Measurements from ENCODE around the gene FBXL13.
"Not testable (repeated sequence)": the region's sequence is repeated elsewhere in the genome, so short reads cannot be mapped to it uniquely, and the experiment has no call there.

Gene FBXL13

GRCh38 chr7:103020876-103021275 lies 53.7 kb downstream of the FBXL13 start:
- DNase-seq, result not testable (repeated sequence)

- DNase-seq, result not testable (repeated sequence)
Observed at GRCh38 chr7:103018295-103018694, 56.3 kb downstream of the FBXL13 start.

DNA sequence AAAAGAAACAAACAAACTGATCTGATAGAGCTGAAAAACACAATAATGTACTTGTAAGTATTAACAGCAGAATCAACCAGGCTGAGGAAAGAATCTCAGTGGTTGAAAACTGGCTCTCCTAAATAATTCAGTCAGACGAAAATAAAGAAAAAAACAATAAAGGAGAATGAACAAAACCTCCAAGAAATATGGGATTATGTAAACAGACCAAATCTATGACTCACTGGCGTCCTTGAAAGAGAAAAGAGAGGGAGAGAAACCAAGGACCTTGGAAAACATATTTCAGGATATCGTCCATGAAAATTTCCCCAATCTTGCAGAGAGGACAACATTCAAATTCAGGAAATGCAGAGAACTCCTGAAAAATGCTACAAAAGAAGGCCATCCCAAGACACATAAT lies 62.9 kb downstream of the FBXL13 start:
- DNase-seq, result no peak

DNA sequence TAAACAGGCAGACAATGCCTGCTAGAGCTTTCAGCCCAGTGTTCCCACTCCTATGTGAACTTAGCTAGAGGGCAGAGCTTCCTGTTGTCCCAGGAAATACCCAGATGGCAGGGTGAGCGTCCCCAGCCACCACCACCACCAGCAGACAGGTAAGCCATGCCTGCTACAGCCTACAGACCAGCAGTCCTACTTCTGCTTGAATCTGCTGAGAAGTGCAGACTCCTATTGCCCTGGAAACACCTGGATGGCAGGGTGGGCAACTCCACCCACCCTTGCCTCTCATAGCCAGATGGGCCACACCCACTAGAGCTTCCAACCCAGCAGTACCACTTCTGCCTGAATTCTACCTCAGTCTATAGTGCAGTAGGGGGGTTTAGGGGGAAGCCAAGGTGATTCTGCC lies 64.4 kb downstream of the FBXL13 start:
- DNase-seq, result no peak

DNA sequence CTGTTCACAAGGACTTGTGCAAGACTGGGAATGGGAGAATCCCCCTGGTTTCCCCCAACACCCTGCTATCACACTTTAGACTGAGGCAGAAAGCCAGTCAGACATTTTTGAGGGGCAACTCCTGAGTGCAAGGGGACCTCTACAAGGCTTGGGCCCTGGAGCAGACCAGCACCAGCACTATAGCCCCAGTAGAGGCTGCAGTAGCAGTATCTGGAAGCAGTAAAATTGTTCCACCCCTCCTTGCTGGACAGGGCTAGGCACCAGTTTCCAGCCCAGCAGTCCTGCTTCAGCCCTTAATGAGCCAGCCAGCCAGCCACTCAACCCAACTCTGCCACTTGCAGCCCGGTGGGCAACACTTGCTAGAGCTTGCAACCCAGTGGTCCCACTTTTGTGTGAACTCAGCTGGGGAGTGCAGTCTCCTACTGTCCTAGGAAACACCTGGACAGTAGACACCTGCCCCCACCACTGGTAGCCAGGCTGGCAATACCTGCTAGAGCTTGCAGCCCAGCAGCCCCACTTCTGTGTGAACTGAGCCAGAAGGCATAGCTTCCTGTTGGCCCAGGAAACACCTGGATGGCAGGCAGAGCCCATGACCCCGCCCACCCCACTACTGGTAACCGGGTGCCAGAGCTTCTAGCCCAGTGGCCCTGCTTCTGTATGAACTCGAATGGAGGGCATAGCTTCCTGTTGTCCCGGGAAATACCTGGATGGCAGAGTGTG lies 65.0 kb downstream of the FBXL13 start:
- no peak for DNase-seq

GRCh38 chr7:103003004-103003403 lies 71.6 kb downstream of the FBXL13 start:
- DNase-seq, result no peak

DNA sequence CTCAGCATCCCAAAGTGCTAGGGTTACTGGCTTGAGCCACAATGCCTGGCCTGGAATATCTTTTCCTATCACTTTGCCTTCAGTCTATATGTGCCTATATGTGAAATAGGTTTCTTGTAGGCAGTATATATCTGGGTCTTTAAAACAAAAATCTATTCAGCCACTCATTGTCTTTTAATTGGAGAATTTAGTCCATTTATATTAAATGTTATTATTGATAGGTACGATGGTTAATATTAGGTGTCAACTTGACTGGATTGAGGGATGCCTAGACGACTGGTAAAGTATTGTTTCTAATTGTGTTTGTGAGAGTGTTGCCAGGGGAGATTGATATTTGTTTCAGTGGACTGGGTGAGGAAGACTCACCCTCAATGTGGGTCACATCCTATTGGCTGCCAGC lies 73.4 kb downstream of the FBXL13 start:
- no peak for DNase-seq

DNA sequence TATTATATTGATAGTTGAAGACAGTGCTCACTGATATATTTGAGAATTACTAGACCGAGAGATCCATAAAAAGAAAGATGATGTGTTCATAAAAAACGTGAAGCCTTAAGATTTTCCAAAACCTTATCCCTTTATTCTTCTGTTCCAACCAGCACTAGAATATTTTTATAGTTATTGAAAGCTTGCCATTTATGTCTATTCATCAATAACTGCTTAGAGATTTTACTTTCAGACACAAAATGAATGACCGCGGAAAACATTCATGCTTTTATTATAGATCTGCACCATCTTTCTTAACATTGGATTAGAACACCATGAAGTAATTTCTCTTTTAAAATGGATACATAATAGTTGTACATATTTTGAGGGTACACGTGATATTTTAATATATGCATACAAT lies 77.6 kb downstream of the FBXL13 start:
- no peak for DNase-seq

GRCh38 chr7:102995609-102996008 lies 79.0 kb downstream of the FBXL13 start:
- not testable (repeated sequence) for DNase-seq

GRCh38 chr7:102994567-102994966 lies 80.0 kb downstream of the FBXL13 start:
- DNase-seq, result no peak

- DNase-seq, result no peak
Observed at GRCh38 chr7:102993718-102994029, 80.9 kb downstream of the FBXL13 start.

- no peak for DNase-seq
Observed at GRCh38 chr7:102992938-102993717, 81.5 kb downstream of the FBXL13 start.

- no peak for DNase-seq
Observed at GRCh38 chr7:102992509-102992937, 82.1 kb downstream of the FBXL13 start.

- DNase-seq, result no peak
Observed at GRCh38 chr7:102991540-102992214, 82.9 kb downstream of the FBXL13 start.

- no peak for DNase-seq
Observed at GRCh38 chr7:102991077-102991539, 83.5 kb downstream of the FBXL13 start.

- no peak for DNase-seq
Observed at GRCh38 chr7:102990642-102991041, 84.0 kb downstream of the FBXL13 start.

DNA sequence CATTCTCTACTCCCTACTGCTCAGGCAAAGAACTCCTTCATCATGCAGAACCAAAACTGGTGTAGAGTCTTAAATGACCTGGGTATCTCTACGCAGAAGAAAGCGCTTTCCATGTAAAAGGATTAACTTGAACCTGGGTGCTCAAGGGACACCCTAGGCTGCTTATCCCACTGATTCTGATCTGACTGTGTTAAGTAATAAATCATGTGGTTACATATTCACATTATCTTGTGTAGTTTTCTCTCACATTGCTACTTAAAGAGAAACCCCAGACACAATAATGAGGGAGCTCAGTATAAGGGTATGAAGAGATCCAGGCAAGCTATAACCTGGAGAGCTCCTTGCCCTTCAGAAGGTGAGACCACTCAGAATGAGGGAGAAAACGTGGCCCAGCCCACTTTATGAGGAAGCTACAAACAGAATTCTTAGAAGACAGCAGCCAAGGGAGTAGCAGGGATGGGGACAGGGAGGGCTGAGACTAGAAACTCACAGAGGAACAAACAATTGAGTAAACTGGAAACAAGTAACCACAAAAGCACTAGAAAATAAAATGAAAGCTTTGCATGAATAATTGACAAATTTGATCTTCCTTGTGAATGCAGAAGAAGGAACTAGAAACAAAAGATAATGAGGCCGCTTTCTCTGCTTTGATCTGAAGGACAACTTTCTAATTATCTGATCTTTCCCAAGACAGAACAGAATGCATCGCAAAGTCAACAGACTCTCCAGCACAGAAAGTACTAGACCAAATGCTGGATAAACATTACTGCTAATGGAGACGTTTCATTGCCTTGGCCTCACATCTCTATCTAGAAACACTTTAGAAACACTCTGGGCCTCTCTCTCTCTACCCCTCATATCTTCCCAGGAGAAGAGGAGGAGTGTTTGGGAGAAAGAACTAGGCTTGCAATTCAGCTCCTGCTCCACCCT lies 85.7 kb downstream of the FBXL13 start:
- DNase-seq, result no peak

- no peak for DNase-seq
Observed at GRCh38 chr7:102988088-102988487, 86.5 kb downstream of the FBXL13 start.

- DNase-seq, result no peak
Observed at GRCh38 chr7:102985176-102985783, 89.3 kb downstream of the FBXL13 start.

- no peak for DNase-seq
Observed at GRCh38 chr7:102983602-102984001, 91.0 kb downstream of the FBXL13 start.

DNA sequence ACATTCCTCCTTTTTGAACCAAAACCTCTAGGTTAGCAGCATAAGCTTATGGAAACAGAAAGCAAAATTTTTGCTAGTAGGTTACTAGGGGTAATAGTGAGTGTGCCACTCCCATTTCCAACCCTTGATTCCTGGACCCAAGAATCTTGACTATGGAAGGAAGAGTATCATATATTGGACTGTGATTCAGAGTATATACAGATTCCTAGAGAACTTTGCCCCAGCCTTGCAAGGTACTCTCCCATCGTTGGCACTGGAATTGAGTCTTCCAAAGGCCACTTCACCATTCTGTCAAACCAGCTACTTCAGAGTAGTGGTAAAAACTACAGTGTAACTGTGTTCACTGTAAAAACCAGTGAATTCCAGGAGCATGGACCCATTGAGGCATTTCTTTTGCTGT lies 92.4 kb downstream of the FBXL13 start:
- no peak for DNase-seq

GRCh38 chr7:102981451-102981850 lies 93.1 kb downstream of the FBXL13 start:
- DNase-seq, result no peak

Data from COR-L47 (cell line).